Endothelial cell of umbilical vein (primary cell): Measurements from ENCODE around the gene UBAP2L.
"Not testable (repeated sequence)": the region's sequence is repeated elsewhere in the genome, so short reads cannot be mapped to it uniquely, and the experiment has no call there.

Experiments used
- EZH2 ChIP-seq: IDR thresholded peaks from 2 replicates; pipeline ENCODE4 v1.6.1; 2012; ENCODE audit warnings: borderline replicate concordance, low read depth, mild to moderate bottlenecking, moderate library complexity, low read length, inconsistent platforms; ENCODE audit not compliant: severe bottlenecking
- JUN ChIP-seq: IDR thresholded peaks from 2 replicates; pipeline ENCODE4 v1.6.1; 2011; ENCODE audit warnings: borderline replicate concordance, low read depth; ENCODE audit not compliant: insufficient read length, insufficient read depth
- MAX ChIP-seq: IDR thresholded peaks from 2 replicates; pipeline ENCODE4 v1.6.1; 2011; ENCODE audit not compliant: insufficient read depth, insufficient read length
- MYC ChIP-seq: IDR thresholded peaks from one replicate; pipeline ENCODE4 v1.6.1; 2011; ENCODE audit warnings: mild to moderate bottlenecking, low read depth, low read length
- POLR2A ChIP-seq: IDR thresholded peaks from 2 replicates; pipeline ENCODE4 v1.6.1; 2012; ENCODE audit warnings: low read depth, mild to moderate bottlenecking, control low read depth, low read length
- POLR2AphosphoS5 ChIP-seq: IDR thresholded peaks from 2 replicates; pipeline ENCODE4 v1.6.1; 2012; ENCODE audit warnings: low read depth, mild to moderate bottlenecking, control low read depth, low read length, moderate library complexity; ENCODE audit not compliant: insufficient read depth
- TF ChIP-seq, protein P1 (sequence below), 2 donors: IDR thresholded peaks; 1 replicate in 1 of 2; 2 replicates in 1 of 2; pipeline ENCODE4 v1.5.1; 2011; ENCODE audit warnings: low read length in 2 of 2, mild to moderate bottlenecking in 2 of 2, moderate library complexity in 2 of 2, control low read depth in 1 of 2, inconsistent platforms in 1 of 2, low read depth in 1 of 2; ENCODE audit not compliant: insufficient read depth in 1 of 2; ENCODE audit errors: extremely low read depth in 1 of 2

GRCh38 chr1:154205778-154206177 is 15.0 kb upstream of the UBAP2L start:
- not testable (repeated sequence) for TF ChIP-seq POLR2AphosphoS5, MAX, POLR2A, EZH2, JUN, MYC
- TF ChIP-seq, protein P1, sequence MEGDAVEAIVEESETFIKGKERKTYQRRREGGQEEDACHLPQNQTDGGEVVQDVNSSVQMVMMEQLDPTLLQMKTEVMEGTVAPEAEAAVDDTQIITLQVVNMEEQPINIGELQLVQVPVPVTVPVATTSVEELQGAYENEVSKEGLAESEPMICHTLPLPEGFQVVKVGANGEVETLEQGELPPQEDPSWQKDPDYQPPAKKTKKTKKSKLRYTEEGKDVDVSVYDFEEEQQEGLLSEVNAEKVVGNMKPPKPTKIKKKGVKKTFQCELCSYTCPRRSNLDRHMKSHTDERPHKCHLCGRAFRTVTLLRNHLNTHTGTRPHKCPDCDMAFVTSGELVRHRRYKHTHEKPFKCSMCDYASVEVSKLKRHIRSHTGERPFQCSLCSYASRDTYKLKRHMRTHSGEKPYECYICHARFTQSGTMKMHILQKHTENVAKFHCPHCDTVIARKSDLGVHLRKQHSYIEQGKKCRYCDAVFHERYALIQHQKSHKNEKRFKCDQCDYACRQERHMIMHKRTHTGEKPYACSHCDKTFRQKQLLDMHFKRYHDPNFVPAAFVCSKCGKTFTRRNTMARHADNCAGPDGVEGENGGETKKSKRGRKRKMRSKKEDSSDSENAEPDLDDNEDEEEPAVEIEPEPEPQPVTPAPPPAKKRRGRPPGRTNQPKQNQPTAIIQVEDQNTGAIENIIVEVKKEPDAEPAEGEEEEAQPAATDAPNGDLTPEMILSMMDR (IDR thresholded peaks at IDR 0.05; ENCODE audit: extremely low read depth in 1 of 2, insufficient read depth in 1 of 2, low read depth in 1 of 2, low read length in 2 of 2), result not testable (repeated sequence)
